ACHN (cell line): Measurements from ENCODE around the gene PTPRF.
"Not testable (repeated sequence)": the region's sequence is repeated elsewhere in the genome, so short reads cannot be mapped to it uniquely, and the experiment has no call there.

ENCODE experiments used
- DNase-seq: peaks from one replicate; pipeline ENCODE4 v3.0.0-alpha.2; 2015
- in situ Hi-C: cut with HindIII; loops from 2 replicates; pipeline ENCODE4 v1.10.0; 2017; ENCODE audit warnings: low sequenced_read_pairs, low pct_ligation_motif_present, low pct_unique_long_range_greater_than_20kb

PTPRF gene

DNA sequence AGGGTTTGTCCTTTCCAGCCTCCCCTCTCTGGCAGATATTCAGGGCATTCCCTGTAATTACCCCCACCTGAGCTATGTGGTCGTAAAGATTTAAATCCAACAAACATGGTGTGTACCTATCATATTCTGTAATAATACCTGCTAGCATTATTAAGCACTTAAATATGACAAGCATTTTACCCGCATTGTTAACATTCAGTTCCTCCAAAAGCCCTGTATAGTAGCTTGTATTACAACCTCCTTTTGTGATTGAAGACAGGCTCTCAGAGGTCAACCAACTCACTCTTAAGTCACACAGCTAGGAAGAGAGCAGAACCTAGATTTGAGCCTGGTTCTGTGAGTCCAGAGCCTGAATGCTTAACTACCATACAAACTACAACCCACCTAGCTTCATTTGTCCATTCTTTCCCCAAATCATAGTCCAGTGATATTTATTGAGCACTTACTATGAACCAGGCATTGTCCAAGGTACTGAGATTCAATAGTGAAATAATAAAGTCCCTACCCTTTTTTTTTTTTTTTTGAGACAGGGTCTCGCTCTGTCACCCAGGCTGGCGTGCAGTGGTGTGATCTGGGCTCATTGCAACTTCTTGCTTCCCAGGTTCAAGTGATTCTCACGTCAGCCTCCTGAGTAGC, 105.4 kb downstream of the PTPRF start:
- in situ Hi-C loops, result no loop called here
- DNase-seq, result no peak

DNA sequence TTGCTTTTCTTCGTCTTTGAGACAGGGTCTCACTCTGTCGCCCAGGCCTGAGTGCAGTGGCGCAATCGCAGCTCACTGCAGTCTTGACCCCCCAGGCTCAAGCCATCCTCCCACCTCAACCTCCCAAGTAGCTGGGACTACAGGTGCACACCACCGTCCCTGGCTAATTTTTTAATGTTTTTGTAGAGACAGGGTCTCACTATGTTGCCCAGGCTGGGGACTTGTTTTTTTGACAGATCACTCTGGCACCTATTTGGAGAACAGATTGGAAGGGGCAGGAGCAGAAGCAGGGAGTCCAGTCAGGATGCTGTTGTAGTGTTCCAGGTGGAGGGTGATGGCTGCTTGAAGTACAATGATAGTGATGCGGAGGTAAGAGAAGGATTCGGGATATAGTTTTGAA, 106.6 kb downstream of the PTPRF start:
- DNase-seq, result no peak
- in situ Hi-C loops, result no loop called here

DNA sequence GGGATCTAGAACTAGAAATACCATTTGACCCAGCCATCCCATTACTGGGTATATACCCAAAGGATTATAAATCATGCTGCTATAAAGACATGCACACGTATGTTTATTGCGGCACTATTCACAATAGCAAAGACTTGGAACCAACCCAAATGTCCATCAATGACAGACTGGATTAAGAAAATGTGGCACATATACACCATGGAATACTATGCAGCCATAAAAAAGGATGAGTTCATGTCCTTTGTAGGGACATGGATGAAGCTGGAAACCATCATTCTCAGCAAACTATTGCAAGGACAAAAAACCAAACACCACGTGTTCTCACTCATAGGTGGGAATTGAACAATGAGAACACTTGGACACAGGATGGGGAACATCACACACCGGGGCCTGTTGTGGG, 107.7 kb downstream of the PTPRF start:
- in situ Hi-C loops, DNase-seq: not testable (repeated sequence)

GRCh38 chr1:43639976-43640794, 109.5 kb downstream of the PTPRF start:
- in situ Hi-C loops, result no loop called here
- DNase-seq, result no peak

DNA sequence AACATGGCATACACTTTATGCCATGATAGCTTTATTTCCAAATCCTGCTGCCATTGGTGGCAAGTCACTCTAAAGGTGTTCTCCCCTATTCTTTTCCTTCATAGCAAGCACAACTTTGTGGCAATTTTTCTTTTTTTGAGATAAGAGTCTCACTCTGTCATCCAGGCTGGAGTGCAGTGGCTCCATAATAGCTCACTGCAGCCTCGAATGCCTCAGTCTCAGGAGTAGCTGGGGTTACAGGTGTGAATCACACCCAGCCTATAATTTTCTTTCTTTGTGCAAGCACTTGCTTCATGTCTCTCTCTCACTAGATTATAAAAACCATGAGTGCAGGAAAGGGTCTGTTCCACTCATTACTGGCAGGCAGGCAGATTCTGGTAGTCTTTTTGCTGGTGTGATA, 113.9 kb downstream of the PTPRF start:
- in situ Hi-C loops, result no loop called here

DNA sequence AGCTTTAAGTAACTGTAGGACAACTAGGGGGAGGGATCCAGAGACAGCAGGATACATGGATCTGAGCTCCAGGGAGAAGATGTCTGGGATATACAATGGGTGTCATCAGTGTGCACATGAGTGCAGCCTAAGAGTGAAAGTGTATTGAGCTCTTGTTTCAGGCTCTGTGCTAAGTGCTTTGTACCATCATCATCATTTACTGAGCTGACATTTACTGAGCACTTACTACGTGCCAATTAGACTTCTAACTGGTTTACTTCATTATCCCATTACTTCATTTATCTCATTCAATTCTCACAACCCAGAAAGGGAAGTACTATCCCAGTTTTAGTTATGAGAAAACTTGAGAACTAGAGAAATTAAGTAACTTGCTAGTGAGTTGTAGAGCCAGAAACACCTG, 114.8 kb downstream of the PTPRF start:
- in situ Hi-C loops, result no loop called here
- DNase-seq, result no peak

More for the DNA sequence above, 113.9 kb downstream of the PTPRF start:
- DNase-seq, result no peak

DNA sequence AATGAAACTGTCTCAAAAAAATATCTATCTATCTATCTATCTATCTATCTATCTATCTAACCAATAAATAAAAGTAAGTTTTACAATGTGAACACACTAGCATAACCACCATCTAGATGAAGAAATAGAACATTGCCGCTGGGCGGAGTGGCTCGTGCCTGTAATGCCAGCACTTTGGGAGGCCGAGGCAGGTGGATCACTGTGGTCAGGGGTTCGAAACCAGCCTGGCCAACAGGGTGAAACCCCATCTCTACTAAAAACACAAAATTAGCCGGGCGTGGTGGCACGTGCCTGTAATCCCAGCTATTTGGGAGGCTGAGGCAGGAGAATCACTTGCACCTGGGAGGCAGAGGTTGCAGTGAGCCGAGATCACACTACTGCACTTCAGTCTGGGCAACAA, 116.6 kb downstream of the PTPRF start:
- in situ Hi-C loops, DNase-seq: not testable (repeated sequence)

DNA sequence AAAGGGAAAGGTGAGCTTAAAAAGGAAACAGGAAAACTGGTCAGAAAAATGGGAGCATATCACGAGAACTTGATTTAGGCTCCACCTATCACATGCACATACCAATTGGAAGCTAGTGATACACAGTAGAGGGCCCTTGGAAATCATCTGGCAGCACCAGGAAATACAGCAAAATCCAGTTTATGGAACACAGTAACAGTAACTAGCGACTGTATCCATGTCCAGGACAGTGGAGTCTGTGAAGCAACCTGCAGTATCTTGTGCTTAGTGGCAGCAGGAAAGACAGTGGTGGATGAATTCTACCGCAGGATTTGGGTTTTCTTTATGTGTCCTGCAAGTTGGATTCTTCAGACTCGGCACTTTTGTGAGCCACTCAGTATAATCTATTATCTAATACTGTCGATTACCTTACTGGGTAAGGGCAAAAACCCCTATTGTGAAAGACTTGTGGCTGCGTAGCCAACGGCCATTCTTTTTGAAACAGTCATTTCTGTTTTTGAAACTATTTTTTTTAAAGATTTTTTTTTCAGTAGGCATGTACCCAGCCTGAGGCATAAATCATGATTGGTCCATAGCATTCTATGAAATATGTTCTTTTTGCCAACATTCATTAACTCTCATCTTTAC, 117.7 kb downstream of the PTPRF start:
- in situ Hi-C loops, result no loop called here

DNA sequence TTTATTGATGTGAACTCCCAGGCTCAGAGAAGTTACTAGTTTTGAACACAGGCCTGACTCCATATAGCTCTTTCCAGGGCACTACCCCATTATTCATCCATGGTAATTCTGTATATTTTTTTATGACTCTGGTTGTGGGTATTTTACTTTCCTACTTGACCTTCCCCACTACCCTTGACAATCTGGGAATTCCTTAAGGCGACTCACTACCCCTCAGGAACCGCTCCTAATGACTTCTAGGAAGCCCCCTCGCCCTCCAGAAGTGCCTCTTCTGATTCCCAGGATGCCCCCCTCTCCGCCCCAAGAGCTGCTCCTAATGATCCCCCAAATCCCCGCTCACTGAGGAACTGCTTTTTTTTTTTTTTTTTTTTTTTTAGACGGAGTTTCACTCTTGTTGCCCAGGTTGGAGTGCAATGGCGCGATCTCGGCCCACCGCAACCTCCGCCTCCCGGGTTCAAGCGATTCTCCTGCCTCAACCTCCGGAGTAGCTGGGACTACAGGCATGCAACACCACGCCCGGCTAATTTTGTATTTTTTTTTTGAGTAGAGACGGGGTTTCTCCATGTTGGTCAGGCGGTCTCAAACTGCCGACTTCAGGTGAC, 118.3 kb downstream of the PTPRF start:
- in situ Hi-C loops, result no loop called here
- no peak for DNase-seq

More for the DNA sequence above, 117.7 kb downstream of the PTPRF start:
- DNase-seq, result no peak

- in situ Hi-C loops, result no loop called here
- peak; percentile 97 for DNase-seq
These were observed 119.8 kb downstream of the PTPRF start for GRCh38 chr1:43650310-43651085.

- in situ Hi-C loops, result no loop called here
- DNase-seq, result no peak
These were observed 120.5 kb downstream of the PTPRF start for GRCh38 chr1:43651188-43651587.

- in situ Hi-C loops, result no loop called here
- DNase-seq, result no peak
These were observed 121.2 kb downstream of the PTPRF start for GRCh38 chr1:43651902-43652301.

GRCh38 chr1:43653339-43653738, 122.7 kb downstream of the PTPRF start:
- in situ Hi-C loops, result no loop called here
- DNase-seq, result peak; percentile 42

GRCh38 chr1:43653893-43654292, 123.2 kb downstream of the PTPRF start:
- in situ Hi-C loops, result no loop called here

GRCh38 chr1:43655953-43656352, 125.3 kb downstream of the PTPRF start:
- in situ Hi-C loops, result no loop called here
- no peak for DNase-seq

More at GRCh38 chr1:43653893-43654292, 123.2 kb downstream of the PTPRF start:
- no peak for DNase-seq

- in situ Hi-C loops, result no loop called here
- DNase-seq, result no peak
These were observed 128.8 kb downstream of the PTPRF start for GRCh38 chr1:43659212-43660166.

DNA sequence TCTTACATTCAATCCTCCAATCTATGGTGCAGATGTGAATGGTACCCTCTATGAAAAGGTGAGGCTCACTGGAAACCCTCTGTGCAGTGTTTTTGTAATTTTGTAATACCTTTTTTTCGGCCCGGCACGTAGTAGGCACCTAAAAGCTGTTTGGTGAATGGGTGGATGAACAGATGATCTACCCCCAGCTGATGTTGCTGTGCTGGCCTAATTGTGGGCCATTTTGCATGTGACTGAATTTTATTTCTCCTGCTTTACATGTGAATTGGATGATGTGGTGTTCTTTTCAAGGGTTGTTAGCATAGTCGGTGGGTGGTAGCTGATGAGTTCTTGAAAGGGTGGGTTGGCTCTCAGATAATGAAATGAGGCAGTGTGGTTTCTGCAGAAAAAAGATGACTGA, 129.7 kb downstream of the PTPRF start:
- DNase-seq, result no peak
- in situ Hi-C loops, result no loop called here
